ENCODE results near the gene DST.

DST gene

DNA sequence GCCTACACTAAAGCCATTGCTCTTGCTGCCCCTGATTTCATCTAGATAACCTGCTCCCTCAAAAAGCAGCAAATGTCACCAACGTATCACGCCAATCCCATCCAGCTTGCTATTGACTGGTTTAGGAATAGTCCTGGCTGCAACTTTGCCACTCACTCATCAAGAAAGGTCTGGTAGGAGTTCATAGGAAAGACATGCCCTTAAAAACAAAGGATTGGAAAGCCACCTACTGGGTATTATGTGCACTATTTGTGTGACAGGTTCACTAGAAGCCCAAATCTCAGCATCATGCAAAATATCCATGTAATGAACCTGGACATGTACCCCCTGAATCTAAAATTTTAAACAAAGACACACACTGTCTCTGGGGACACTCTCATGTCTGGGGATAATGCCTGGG, 224.9 kb downstream of the DST start:
- no peaks in the 10 kb centered on the region for H3K36me3 ChIP-seq (ENCODE audit: insufficient read depth, insufficient read length, low read length)
- no peak overlapping the region for H3K9ac ChIP-seq (ENCODE audit: insufficient read length, low read depth)
- no peaks in the 10 kb centered on the region for H3K4me1 ChIP-seq (ENCODE audit: insufficient read depth, insufficient read length)
- H3K9me3 ChIP-seq (ENCODE audit: insufficient read depth, low read length): no peaks in the 10 kb centered on the region
- no peak overlapping the region for H3K4me3 ChIP-seq (ENCODE audit: insufficient read length, low read depth)
- DNase-seq (ENCODE audit: low read depth, low spot score): no peak
- TF ChIP-seq SUZ12 (IDR thresholded peaks at IDR 0.05; ENCODE audit: extremely low read depth, insufficient read depth, insufficient read length) (no peak), ZNF274 (IDR thresholded peaks at IDR 0.05; ENCODE audit: low read depth, low read length) (no peak), YY1 (IDR thresholded peaks at IDR 0.05; ENCODE audit: insufficient read depth, insufficient read length) (no peak)
- H3K27me3 ChIP-seq (ENCODE audit: insufficient read depth, insufficient read length): no peaks in the 10 kb centered on the region

DNA sequence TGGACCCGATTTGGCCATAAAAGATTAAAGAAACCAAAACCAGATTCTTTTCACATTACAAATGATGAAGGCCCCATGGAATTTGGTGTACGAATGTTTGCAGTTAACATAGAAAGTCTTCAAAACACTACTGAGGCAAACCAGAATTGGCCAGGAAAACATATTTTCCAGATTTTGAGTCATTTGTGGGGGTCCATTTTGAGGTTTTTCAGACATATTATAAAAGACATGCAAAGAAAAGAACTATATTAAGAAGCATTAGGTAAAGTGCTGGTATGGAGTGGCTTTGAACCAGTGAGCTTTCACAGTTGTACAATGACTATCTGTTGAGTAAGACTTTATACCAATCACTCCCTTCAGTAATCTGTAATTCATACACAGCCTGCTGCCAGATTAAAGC, 226.4 kb downstream of the DST start:
- H3K36me3 ChIP-seq (ENCODE audit: insufficient read depth, insufficient read length, low read length): no peaks in the 10 kb centered on the region
- no peak overlapping the region for H3K9ac ChIP-seq (ENCODE audit: insufficient read length, low read depth)
- no peaks in the 10 kb centered on the region for H3K4me1 ChIP-seq (ENCODE audit: insufficient read depth, insufficient read length)
- no peak overlapping the region for H3K4me3 ChIP-seq (ENCODE audit: insufficient read length, low read depth)
- TF ChIP-seq ZNF274 (IDR thresholded peaks at IDR 0.05; ENCODE audit: low read depth, low read length) (no peak), YY1 (IDR thresholded peaks at IDR 0.05; ENCODE audit: insufficient read depth, insufficient read length) (no peak), SUZ12 (IDR thresholded peaks at IDR 0.05; ENCODE audit: extremely low read depth, insufficient read depth, insufficient read length) (no peak)
- no peaks in the 10 kb centered on the region for H3K27me3 ChIP-seq (ENCODE audit: insufficient read depth, insufficient read length)
- no peak for DNase-seq (ENCODE audit: low read depth, low spot score)
- H3K9me3 ChIP-seq (ENCODE audit: insufficient read depth, low read length): no peaks in the 10 kb centered on the region

GRCh38 chr6:56408976-56409375, 233.7 kb downstream of the DST start:
- Histone ChIP-seq H3K9me3 (ENCODE audit: insufficient read depth, low read length) (no peaks in the 10 kb centered on the region), H3K4me1 (ENCODE audit: insufficient read depth, insufficient read length) (no peaks in the 10 kb centered on the region), H3K4me3 (ENCODE audit: insufficient read length, low read depth) (no peak overlapping the region), H3K36me3 (ENCODE audit: insufficient read depth, insufficient read length, low read length) (no peaks in the 10 kb centered on the region), H3K9ac (ENCODE audit: insufficient read length, low read depth) (no peak overlapping the region), H3K27me3 (ENCODE audit: insufficient read depth, insufficient read length) (no peaks in the 10 kb centered on the region)
- TF ChIP-seq SUZ12 (IDR thresholded peaks at IDR 0.05; ENCODE audit: extremely low read depth, insufficient read depth, insufficient read length) (no peak), ZNF274 (IDR thresholded peaks at IDR 0.05; ENCODE audit: low read depth, low read length) (no peak), YY1 (IDR thresholded peaks at IDR 0.05; ENCODE audit: insufficient read depth, insufficient read length) (no peak)
- DNase-seq (ENCODE audit: low read depth, low spot score): no peak

Measured in NT2/D1 (cell line).